ENCODE measurements around the gene OTOF. TPM values are rescaled to one million over a fixed set of nuclear protein-coding genes. Genes with fewer than 3 reads are reported as not detected.
A peak's percentile ranks its signal among the peaks of the same experiment; 100 is the strongest.

OTOF gene
- total and polyA plus RNA-seq, 2 experiments from 2014 or later = 0.21 to 0.23 TPM

DNA sequence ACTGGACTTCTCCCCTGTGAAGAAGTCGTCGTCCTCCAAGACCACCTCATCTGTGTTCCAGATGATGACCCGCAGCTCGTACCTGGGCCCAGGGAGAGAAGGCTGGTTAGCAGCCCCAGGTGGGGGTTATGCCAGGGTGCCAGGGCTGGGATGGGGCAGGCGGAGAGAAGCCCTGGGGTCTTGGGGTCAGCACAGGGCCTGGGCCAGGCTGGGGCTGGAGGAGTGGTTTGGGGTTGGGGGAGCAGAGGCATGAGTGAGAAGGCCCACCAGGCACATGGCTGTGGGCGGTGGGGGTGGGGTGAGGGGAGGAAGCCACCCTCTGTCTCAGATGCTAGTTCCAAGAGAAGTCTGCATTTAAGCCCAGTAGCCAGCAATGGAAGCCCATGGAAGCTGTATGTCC lies 15.8 kb downstream of the OTOF start:
- Histone ChIP-seq H3K4me2 (no peak overlapping the region), H3K4me1 (ENCODE audit: insufficient read depth) (no peaks in the 10 kb centered on the region), H2AFZ (no peak overlapping the region), H3F3A (replicated peaks; ENCODE audit: low read depth) (no peaks in the 10 kb centered on the region), H3K36me3 (ENCODE audit: insufficient read depth) (no peaks in the 10 kb centered on the region), H3K27ac (ENCODE audit: low read depth) (no peak overlapping the region), H3K79me2 (replicated peaks; ENCODE audit: insufficient read depth) (no peaks in the 10 kb centered on the region), H4K20me1 (replicated peaks; ENCODE audit: insufficient read depth) (no peaks in the 10 kb centered on the region), H3K4me3 (no peak overlapping the region), H3K27me3 (ENCODE audit: insufficient read depth) (no peaks in the 10 kb centered on the region), H3K9me2 (ENCODE audit: insufficient read depth) (no peaks in the 10 kb centered on the region)
- Mint-ChIP-seq H3K4me3 (no peak overlapping the region), H3K36me3 (ENCODE audit: low read depth) (no peaks in the 10 kb centered on the region), H3K27ac (peak overlapping the region; percentile 90; the same call in 1 of the 2 replicates), H3K9me3 (no peaks in the 10 kb centered on the region; the same call in 2 of the 3 replicates), H3K27me3 (ENCODE audit: insufficient read depth, low read depth, poor library complexity) (peaks cover 14% of the 10 kb centered on the region), H3K4me1 (peaks cover 19% of the 10 kb centered on the region)
- ATAC-seq (no peak), DNase-seq (ENCODE audit: low spot score) (no peak)
- TF ChIP-seq JUNB (IDR thresholded peaks at IDR 0.05; ENCODE audit: unreplicated experiment) (no peak), EZH2 (IDR thresholded peaks at IDR 0.05; ENCODE audit: low read depth, unreplicated experiment) (no peak)

- Histone ChIP-seq H3K79me2 (replicated peaks; ENCODE audit: insufficient read depth) (no peaks in the 10 kb centered on the region), H3K36me3 (ENCODE audit: insufficient read depth) (no peaks in the 10 kb centered on the region), H3K4me3 (no peak overlapping the region), H3K4me2 (no peak overlapping the region), H3K27ac (ENCODE audit: low read depth) (no peak overlapping the region), H2AFZ (no peak overlapping the region), H4K20me1 (replicated peaks; ENCODE audit: insufficient read depth) (no peaks in the 10 kb centered on the region), H3K9me2 (ENCODE audit: insufficient read depth) (no peaks in the 10 kb centered on the region), H3K4me1 (ENCODE audit: insufficient read depth) (no peaks in the 10 kb centered on the region), H3F3A (replicated peaks; ENCODE audit: low read depth) (no peaks in the 10 kb centered on the region), H3K27me3 (ENCODE audit: insufficient read depth) (no peaks in the 10 kb centered on the region)
- Mint-ChIP-seq H3K36me3 (ENCODE audit: low read depth) (no peaks in the 10 kb centered on the region), H3K4me3 (no peak overlapping the region), H3K27ac (no peak overlapping the region), H3K9me3 (no peaks in the 10 kb centered on the region; the same call in 2 of the 3 replicates), H3K4me1 (peaks cover 19% of the 10 kb centered on the region), H3K27me3 (ENCODE audit: insufficient read depth, low read depth, poor library complexity) (peaks cover 15% of the 10 kb centered on the region)
- ATAC-seq (no peak), DNase-seq (ENCODE audit: low spot score) (no peak)
- peak in 1 of 2 experiments; percentile 14; a peak in 1 of 4 replicates for TF ChIP-seq CTCF (conservative IDR thresholded peaks at IDR 0.05; ENCODE audit: low read depth in 2 of 2)
- TF ChIP-seq, protein P1, sequence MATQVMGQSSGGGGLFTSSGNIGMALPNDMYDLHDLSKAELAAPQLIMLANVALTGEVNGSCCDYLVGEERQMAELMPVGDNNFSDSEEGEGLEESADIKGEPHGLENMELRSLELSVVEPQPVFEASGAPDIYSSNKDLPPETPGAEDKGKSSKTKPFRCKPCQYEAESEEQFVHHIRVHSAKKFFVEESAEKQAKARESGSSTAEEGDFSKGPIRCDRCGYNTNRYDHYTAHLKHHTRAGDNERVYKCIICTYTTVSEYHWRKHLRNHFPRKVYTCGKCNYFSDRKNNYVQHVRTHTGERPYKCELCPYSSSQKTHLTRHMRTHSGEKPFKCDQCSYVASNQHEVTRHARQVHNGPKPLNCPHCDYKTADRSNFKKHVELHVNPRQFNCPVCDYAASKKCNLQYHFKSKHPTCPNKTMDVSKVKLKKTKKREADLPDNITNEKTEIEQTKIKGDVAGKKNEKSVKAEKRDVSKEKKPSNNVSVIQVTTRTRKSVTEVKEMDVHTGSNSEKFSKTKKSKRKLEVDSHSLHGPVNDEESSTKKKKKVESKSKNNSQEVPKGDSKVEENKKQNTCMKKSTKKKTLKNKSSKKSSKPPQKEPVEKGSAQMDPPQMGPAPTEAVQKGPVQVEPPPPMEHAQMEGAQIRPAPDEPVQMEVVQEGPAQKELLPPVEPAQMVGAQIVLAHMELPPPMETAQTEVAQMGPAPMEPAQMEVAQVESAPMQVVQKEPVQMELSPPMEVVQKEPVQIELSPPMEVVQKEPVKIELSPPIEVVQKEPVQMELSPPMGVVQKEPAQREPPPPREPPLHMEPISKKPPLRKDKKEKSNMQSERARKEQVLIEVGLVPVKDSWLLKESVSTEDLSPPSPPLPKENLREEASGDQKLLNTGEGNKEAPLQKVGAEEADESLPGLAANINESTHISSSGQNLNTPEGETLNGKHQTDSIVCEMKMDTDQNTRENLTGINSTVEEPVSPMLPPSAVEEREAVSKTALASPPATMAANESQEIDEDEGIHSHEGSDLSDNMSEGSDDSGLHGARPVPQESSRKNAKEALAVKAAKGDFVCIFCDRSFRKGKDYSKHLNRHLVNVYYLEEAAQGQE (IDR thresholded peaks at IDR 0.05; ENCODE audit: unreplicated experiment) = no peak
- no peak for TF ChIP-seq ZNF331 (CRISPR knock-in tag; IDR thresholded peaks at IDR 0.05; ENCODE audit: low read depth)
- TF ChIP-seq NANOG (IDR thresholded peaks at IDR 0.05; ENCODE audit: borderline replicate concordance) = no peak
These were observed 16.3 kb downstream of the OTOF start for GRCh38 chr2:26461601-26462023.

Data from GM23338 (cell line).